PC-9 (cell line): ENCODE data around the gene NFASC.

Experiments used
- EZH2 ChIP-seq: fragments of 200-600 bp; sonication (generic); IDR thresholded peaks from 2 replicates; pipeline ENCODE4 v1.8.0; 2017; ENCODE audit warnings: antibody characterized with exemption, low read depth
- TF ChIP-seq, protein P1 (sequence below): fragments of 200-600 bp; sonication (generic); conservative IDR thresholded peaks from 2 replicates; pipeline ENCODE4 v1.6.1; 2017; ENCODE audit warnings: mixed run types, antibody characterized with exemption, mild to moderate bottlenecking, moderate library complexity

GRCh38 chr1:204923626-204924012 lies 53.0 kb downstream of the NFASC start:
- TF ChIP-seq, protein P1, sequence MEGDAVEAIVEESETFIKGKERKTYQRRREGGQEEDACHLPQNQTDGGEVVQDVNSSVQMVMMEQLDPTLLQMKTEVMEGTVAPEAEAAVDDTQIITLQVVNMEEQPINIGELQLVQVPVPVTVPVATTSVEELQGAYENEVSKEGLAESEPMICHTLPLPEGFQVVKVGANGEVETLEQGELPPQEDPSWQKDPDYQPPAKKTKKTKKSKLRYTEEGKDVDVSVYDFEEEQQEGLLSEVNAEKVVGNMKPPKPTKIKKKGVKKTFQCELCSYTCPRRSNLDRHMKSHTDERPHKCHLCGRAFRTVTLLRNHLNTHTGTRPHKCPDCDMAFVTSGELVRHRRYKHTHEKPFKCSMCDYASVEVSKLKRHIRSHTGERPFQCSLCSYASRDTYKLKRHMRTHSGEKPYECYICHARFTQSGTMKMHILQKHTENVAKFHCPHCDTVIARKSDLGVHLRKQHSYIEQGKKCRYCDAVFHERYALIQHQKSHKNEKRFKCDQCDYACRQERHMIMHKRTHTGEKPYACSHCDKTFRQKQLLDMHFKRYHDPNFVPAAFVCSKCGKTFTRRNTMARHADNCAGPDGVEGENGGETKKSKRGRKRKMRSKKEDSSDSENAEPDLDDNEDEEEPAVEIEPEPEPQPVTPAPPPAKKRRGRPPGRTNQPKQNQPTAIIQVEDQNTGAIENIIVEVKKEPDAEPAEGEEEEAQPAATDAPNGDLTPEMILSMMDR, result no peak
- no peak for TF ChIP-seq EZH2
